ENCODE measurements around the gene GPS2.
"Not testable (repeated sequence)": the region's sequence is repeated elsewhere in the genome, so short reads cannot be mapped to it uniquely, and the experiment has no call there.

Gene GPS2

GRCh38 chr17:7314719-7315569, at the start of gene GPS2:
GPS2 (minus strand) TSS chr17:7315360; CDS start chr17:7315052, 308 bp downstream.
- peak; percentile 92 for DNase-seq

- no peak for DNase-seq
Measured at GRCh38 chr17:7363311-7363710, 48.2 kb upstream of the GPS2 start.

- DNase-seq = no peak
Measured at GRCh38 chr17:7361906-7362305, 46.7 kb upstream of the GPS2 start.

- DNase-seq = no peak
Measured at GRCh38 chr17:7357381-7357780, 42.2 kb upstream of the GPS2 start.

GRCh38 chr17:7356756-7357155, 41.6 kb upstream of the GPS2 start:
- DNase-seq = no peak

- peak; percentile 80 for DNase-seq
Measured at GRCh38 chr17:7356072-7356549, 41.0 kb upstream of the GPS2 start.

- no peak for DNase-seq
Measured at GRCh38 chr17:7355573-7355972, 40.4 kb upstream of the GPS2 start.

- DNase-seq = no peak
Measured at GRCh38 chr17:7355053-7355452, 39.9 kb upstream of the GPS2 start, which contains the start of gene TMEM95. TMEM95 (plus strand) TSS chr17:7355156; CDS start chr17:7355205, 49 bp downstream.

GRCh38 chr17:7354262-7354843, 39.2 kb upstream of the GPS2 start:
- no peak for DNase-seq

GRCh38 chr17:7352910-7353635, 37.9 kb upstream of the GPS2 start:
- DNase-seq = no peak

GRCh38 chr17:7352503-7352889, 37.3 kb upstream of the GPS2 start:
- no peak for DNase-seq

GRCh38 chr17:7351665-7352502, 36.7 kb upstream of the GPS2 start, which contains the start of gene KCTD11:
KCTD11 (plus strand) TSS chr17:7352162.
- peak; percentile 91 for DNase-seq

- no peak for DNase-seq
Measured at GRCh38 chr17:7348478-7349242, 33.5 kb upstream of the GPS2 start.

- no peak for DNase-seq
Measured at GRCh38 chr17:7347630-7348477, 32.7 kb upstream of the GPS2 start.

GRCh38 chr17:7346761-7347614, 31.8 kb upstream of the GPS2 start:
- DNase-seq = no peak

- DNase-seq = no peak
Measured at GRCh38 chr17:7343250-7343649, 28.1 kb upstream of the GPS2 start.

GRCh38 chr17:7341842-7342241, 26.7 kb upstream of the GPS2 start:
- DNase-seq = no peak

GRCh38 chr17:7340179-7340578, 25.0 kb upstream of the GPS2 start:
- peak; percentile 48 for DNase-seq

- not testable (repeated sequence) for DNase-seq
Measured at GRCh38 chr17:7337600-7337999, 22.4 kb upstream of the GPS2 start.
